ENCODE data around the gene EPB42.

DNA sequence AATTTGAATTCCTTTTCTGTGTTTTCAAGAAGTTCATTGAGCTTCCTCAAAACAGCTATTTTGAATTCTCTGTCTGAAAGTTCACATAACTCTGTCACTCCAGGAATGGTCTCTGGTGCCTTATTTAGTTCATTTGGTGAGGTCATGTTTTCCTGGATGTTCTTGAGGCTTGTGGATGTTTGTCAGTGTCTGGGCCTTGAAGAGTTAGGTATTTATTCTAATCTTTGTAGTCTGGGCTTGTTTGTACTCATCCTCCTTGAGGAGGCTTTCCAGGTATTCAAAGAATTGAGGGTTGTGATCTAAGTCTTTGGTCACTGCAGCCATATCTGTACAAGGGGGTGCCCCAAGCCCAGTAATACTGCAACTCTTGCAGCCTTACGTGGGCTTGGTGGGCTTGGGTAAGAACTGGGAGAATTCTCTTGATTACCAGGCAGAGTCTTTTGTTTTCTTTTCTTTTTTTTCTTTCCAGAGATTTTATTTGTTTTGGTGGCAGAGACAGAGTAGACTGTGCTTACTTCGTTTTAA is 55.0 kb downstream of the EPB42 start:
- TF ChIP-seq, protein P1, sequence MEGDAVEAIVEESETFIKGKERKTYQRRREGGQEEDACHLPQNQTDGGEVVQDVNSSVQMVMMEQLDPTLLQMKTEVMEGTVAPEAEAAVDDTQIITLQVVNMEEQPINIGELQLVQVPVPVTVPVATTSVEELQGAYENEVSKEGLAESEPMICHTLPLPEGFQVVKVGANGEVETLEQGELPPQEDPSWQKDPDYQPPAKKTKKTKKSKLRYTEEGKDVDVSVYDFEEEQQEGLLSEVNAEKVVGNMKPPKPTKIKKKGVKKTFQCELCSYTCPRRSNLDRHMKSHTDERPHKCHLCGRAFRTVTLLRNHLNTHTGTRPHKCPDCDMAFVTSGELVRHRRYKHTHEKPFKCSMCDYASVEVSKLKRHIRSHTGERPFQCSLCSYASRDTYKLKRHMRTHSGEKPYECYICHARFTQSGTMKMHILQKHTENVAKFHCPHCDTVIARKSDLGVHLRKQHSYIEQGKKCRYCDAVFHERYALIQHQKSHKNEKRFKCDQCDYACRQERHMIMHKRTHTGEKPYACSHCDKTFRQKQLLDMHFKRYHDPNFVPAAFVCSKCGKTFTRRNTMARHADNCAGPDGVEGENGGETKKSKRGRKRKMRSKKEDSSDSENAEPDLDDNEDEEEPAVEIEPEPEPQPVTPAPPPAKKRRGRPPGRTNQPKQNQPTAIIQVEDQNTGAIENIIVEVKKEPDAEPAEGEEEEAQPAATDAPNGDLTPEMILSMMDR (IDR thresholded peaks at IDR 0.05): no peak
- TF ChIP-seq EP300 (IDR thresholded peaks at IDR 0.05) (no peak), POLR2A (IDR thresholded peaks at IDR 0.05) (no peak)
